GM23248 (cell line): ENCODE results near the gene PDZRN4. TPM values are rescaled to one million over a fixed set of nuclear protein-coding genes. Genes with fewer than 3 reads are reported as not detected.

Source experiments
- DNase-seq: peaks from one replicate; pipeline ENCODE4 v3.0.0-alpha.2; 2015
- H2AFZ ChIP-seq: fragments of 200-600 bp; sonication (generic); 2 replicates; pipeline ENCODE4 v1.6.1; 2016; ENCODE audit warnings: antibody characterized with exemption
- H3F3A ChIP-seq: fragments of 200-600 bp; sonication (generic); 2 replicates; pipeline ENCODE4 v1.6.1; 2016; ENCODE audit warnings: mild to moderate bottlenecking, antibody characterized with exemption, mixed run types; ENCODE audit not compliant: insufficient read depth
- H3K27ac ChIP-seq: fragments of 200-600 bp; sonication (generic); 2 replicates; pipeline ENCODE4 v1.5.1; 2016; ENCODE audit warnings: mild to moderate bottlenecking
- H3K27me3 ChIP-seq: fragments of 200-600 bp; sonication (generic); replicated peaks from 2 replicates; pipeline ENCODE4 v1.6.1; 2016; ENCODE audit warnings: mild to moderate bottlenecking; ENCODE audit not compliant: insufficient read depth
- H3K36me3 ChIP-seq: fragments of 200-600 bp; sonication (generic); 2 replicates; pipeline ENCODE4 v1.6.1; 2016; ENCODE audit warnings: low read depth, mild to moderate bottlenecking
- H3K4me1 ChIP-seq: fragments of 200-600 bp; sonication (generic); 2 replicates; pipeline ENCODE4 v1.6.1; 2016; ENCODE audit warnings: mild to moderate bottlenecking; ENCODE audit not compliant: insufficient read depth
- H3K4me2 ChIP-seq: fragments of 200-600 bp; sonication (generic); one replicate; pipeline ENCODE4 v1.6.1; 2016; ENCODE audit warnings: mild to moderate bottlenecking; ENCODE audit not compliant: unreplicated experiment
- H3K4me3 ChIP-seq: fragments of 200-600 bp; sonication (generic); 2 replicates; pipeline ENCODE4 v1.5.1; 2016; ENCODE audit warnings: mild to moderate bottlenecking
- H3K79me2 ChIP-seq: fragments of 200-600 bp; sonication (generic); 2 replicates; pipeline ENCODE4 v1.6.1; 2016; ENCODE audit warnings: mild to moderate bottlenecking; ENCODE audit not compliant: insufficient read depth
- H3K9ac ChIP-seq: fragments of 200-600 bp; sonication (generic); 2 replicates; pipeline ENCODE4 v1.6.1; 2016; ENCODE audit warnings: mild to moderate bottlenecking
- H3K9me2 ChIP-seq: fragments of 200-600 bp; sonication (generic); 2 replicates; pipeline ENCODE4 v1.6.1; 2016; ENCODE audit warnings: mixed run types, mild to moderate bottlenecking, moderate library complexity; ENCODE audit not compliant: insufficient read depth
- H3K9me3 ChIP-seq: fragments of 200-600 bp; sonication (generic); one replicate; pipeline ENCODE4 v1.6.1; 2017; ENCODE audit warnings: low read depth
- H4K20me1 ChIP-seq: fragments of 200-600 bp; sonication (generic); 2 replicates; pipeline ENCODE4 v1.6.0; 2016; ENCODE audit not compliant: insufficient read depth
- EZH2 ChIP-seq: fragments of 200-600 bp; sonication (generic); IDR thresholded peaks from 2 replicates; pipeline ENCODE4 v1.6.1; 2018; ENCODE audit warnings: antibody characterized with exemption, mild to moderate bottlenecking; ENCODE audit not compliant: insufficient read depth, poor library complexity, severe bottlenecking
- EZH2phosphoT487 ChIP-seq: fragments of 200-600 bp; sonication (generic); IDR thresholded peaks from 2 replicates; pipeline ENCODE4 v1.6.1; 2018; ENCODE audit warnings: antibody characterized with exemption, moderate library complexity, mild to moderate bottlenecking, low read depth; ENCODE audit not compliant: insufficient read depth
- WGBS, 2 experiments: methylation state at CpG; one replicate each; pipeline ENCODE4 v1.1.6; 2015 to 2017; ENCODE audit warnings: low lambda C conversion rate in 2 of 2, low coverage in 1 of 2; ENCODE audit errors: missing lambda C conversion rate in 2 of 2; 5-methylcytosine and 5-hydroxymethylcytosine counted together
- in situ Hi-C: fragments of 300-500 bp; cut with MboI; formaldehyde crosslinking; loops from 2 replicates; pipeline ENCODE4 v1.15.0; 2020
- polyA plus RNA-seq: library from polyadenylated mRNA; unstranded; fragments of >200 nt; fragmentation: Nextera tagmentation; extraction: Ambion mirVana; gene quantifications from 2 replicates; pipeline ENCODE4 v1.2.1, GENCODE V29; 2016
- total RNA-seq: library from RNA; depleted of rRNA; stranded (reverse); fragments of >200 nt; shearing (Covaris generic); gene quantifications from 2 replicates; pipeline ENCODE4 v1.2.3, GENCODE V29; 2014

The PDZRN4 gene
- total and polyA plus RNA-seq, 2 experiments from 2014 or later: not detected

DNA sequence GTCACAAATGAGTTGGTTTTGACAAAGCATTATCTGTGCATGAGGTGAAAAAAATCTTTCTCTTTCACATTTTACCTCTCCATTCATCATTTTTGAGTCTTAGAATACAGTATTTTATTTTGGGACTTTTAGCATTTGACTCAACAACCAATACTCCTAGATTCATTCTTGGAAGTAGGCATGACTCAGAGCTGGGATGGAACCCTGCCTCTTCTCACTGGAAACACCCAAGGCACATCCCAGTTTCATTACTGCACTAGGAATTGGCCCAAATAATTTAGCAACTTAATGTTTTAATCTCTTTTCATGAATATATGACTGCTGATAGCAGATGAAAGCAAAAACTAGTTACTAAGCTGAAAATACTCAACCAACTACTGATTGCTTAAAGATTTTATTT is 3.3 kb upstream of the PDZRN4 start:
- H3K27me3 ChIP-seq: peaks cover 10% of the 10 kb centered on the region
- H3K27ac ChIP-seq: no peak overlapping the region
- no peaks in the 10 kb centered on the region for H3K36me3 ChIP-seq
- DNase-seq: peak; percentile 5
- H3K9ac ChIP-seq: no peak overlapping the region
- H3K9me3 ChIP-seq: no peaks in the 10 kb centered on the region
- no peaks in the 10 kb centered on the region for H3F3A ChIP-seq
- TF ChIP-seq EZH2phosphoT487 (no peak), EZH2 (no peak)
- no peak overlapping the region for H3K4me2 ChIP-seq
- H3K9me2 ChIP-seq: no peaks in the 10 kb centered on the region
- no peaks in the 10 kb centered on the region for H3K4me1 ChIP-seq
- no peak overlapping the region for H3K4me3 ChIP-seq
- H4K20me1 ChIP-seq: no peaks in the 10 kb centered on the region
- in situ Hi-C loops: no loop called here
- no peaks in the 10 kb centered on the region for H3K79me2 ChIP-seq
- no peak overlapping the region for H2AFZ ChIP-seq

DNA sequence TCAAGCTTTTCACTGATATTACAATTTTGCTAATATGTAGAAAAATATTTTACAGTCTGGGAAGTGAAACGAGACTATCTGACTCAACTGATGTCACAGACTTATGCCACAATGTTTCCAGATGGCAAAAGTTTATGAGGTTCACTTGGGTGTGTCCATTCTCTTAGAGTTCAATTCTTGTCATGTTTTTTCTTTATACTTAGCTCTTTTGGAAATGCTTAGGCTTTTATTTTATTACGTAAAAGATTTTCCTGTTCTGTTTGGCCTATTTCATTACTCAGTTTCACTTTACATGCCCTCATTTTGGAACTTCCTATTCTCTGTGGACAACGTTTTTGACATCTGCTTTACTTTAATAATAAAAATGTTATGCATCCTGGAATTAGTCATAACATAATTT is 2.1 kb upstream of the PDZRN4 start:
- H4K20me1 ChIP-seq: no peaks in the 10 kb centered on the region
- H3K4me3 ChIP-seq: no peak overlapping the region
- H3K27ac ChIP-seq: no peak overlapping the region
- H3K9me2 ChIP-seq: no peaks in the 10 kb centered on the region
- H3K79me2 ChIP-seq: no peaks in the 10 kb centered on the region
- peaks cover 21% of the 10 kb centered on the region for H3K27me3 ChIP-seq
- in situ Hi-C loops: no loop called here
- no peaks in the 10 kb centered on the region for H3K9me3 ChIP-seq
- no peaks in the 10 kb centered on the region for H3K4me1 ChIP-seq
- H3K36me3 ChIP-seq: no peaks in the 10 kb centered on the region
- H3F3A ChIP-seq: no peaks in the 10 kb centered on the region
- H3K4me2 ChIP-seq: no peak overlapping the region
- TF ChIP-seq EZH2 (no peak), EZH2phosphoT487 (no peak)
- no peak overlapping the region for H3K9ac ChIP-seq
- no peak overlapping the region for H2AFZ ChIP-seq
- peak; percentile 4 for DNase-seq
- WGBS, 2 experiments: 2 to 3% methylated on average over 3 of the region's 3 CpGs

DNA sequence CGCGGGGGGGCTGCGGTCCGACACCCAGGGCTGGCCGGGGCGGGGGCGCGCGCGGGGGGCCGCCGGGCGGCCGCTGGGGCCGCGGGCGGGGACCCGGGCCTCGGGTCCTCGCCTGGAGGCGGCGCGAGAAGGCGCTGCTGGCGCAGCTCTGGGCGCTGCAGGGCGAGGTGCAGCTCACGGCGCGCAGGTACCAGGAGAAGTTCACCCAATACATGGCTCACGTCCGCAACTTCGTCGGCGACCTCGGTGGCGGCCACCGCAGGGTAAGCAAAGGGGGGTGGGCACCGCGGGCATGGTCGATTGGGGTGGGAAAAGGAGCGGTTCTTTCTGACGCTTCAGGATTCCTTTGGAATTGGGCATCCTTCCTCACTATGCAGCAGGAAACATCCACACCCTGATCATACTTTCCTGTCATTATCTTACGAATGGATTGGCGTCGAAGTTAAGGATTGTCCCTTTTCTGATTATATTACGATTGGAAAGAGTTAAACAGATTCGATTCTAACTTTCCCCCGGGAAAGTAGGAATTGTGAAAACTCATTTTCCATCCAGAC is 798 bp downstream of the PDZRN4 start:
- H3K9me3 ChIP-seq: no peaks in the 10 kb centered on the region
- in situ Hi-C loops: no loop called here
- H3F3A ChIP-seq: no peaks in the 10 kb centered on the region
- WGBS, 2 experiments: 2 to 3% methylated on average over 23 to 31 of the region's 49 CpGs
- H3K27ac ChIP-seq: no peak overlapping the region
- H3K4me1 ChIP-seq: no peaks in the 10 kb centered on the region
- H3K79me2 ChIP-seq: no peaks in the 10 kb centered on the region
- no peaks in the 10 kb centered on the region for H3K36me3 ChIP-seq
- H2AFZ ChIP-seq: no peak overlapping the region
- no peak for DNase-seq
- TF ChIP-seq EZH2 (no peak), EZH2phosphoT487 (no peak)
- no peak overlapping the region for H3K9ac ChIP-seq
- H3K27me3 ChIP-seq: peaks cover 22% of the 10 kb centered on the region
- no peaks in the 10 kb centered on the region for H3K9me2 ChIP-seq
- H3K4me3 ChIP-seq: no peak overlapping the region
- H4K20me1 ChIP-seq: no peaks in the 10 kb centered on the region
- no peak overlapping the region for H3K4me2 ChIP-seq

DNA sequence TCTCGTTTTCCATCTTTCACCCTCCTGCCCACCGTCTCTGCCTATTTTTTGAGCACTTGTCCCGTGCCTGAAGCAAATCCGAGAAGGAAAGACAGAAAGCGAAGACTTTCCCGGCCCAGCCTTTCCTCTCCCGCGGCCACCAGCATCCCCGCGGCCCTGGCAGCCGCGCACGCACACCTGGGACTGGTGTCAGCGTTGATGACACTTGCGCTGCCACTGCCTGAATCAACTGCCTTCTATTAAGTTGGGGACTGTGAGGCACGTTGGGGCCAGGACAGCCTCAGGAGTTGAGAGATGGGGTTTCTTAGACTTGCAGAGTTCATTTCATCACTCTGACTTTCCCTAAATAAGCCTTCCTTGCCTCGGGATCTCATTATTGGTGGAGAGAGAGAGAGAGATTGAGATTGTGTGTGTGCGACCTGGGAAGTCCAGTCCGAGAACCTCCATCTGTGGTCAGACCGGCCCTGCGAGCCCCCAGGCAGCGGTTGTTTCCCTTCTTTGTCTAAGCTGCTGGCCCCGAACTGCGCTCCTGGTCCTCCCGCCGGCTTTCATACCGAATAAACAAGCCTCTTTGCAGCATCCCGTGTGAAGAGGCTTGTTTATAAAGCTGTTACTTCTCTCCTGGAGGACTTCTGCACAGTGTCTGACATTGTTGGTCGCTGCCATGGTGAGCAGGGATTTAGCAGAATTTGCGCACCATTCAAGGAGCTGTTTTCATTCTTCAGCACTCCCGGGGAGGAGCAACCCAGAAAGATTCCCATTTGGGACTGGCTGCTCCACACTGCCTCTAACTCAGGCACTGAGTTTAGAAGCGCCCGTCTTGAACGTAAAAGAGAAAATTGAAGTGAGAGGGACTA is 1.5 kb downstream of the PDZRN4 start:
- Histone ChIP-seq H3K27me3 (peaks cover 22% of the 10 kb centered on the region), H3K79me2 (no peaks in the 10 kb centered on the region), H3K4me2 (no peak overlapping the region), H3F3A (no peaks in the 10 kb centered on the region), H3K9ac (no peak overlapping the region), H3K27ac (no peak overlapping the region), H3K9me2 (no peaks in the 10 kb centered on the region), H3K4me1 (no peaks in the 10 kb centered on the region), H3K36me3 (no peaks in the 10 kb centered on the region), H4K20me1 (no peaks in the 10 kb centered on the region), H3K9me3 (no peaks in the 10 kb centered on the region), H3K4me3 (no peak overlapping the region; the same call in 1 of the 2 replicates), H2AFZ (peak overlapping the region; percentile 47; the same call in 1 of the 2 replicates)
- in situ Hi-C loops: no loop called here
- TF ChIP-seq EZH2 (no peak), EZH2phosphoT487 (no peak)
- peak; percentile 11 for DNase-seq
- WGBS, 2 experiments: 2% methylated on average over 34 of the region's 34 CpGs
